Panc1 (cell line): ENCODE data around the gene ANGPTL4. TPM values are rescaled to one million over a fixed set of nuclear protein-coding genes. Genes with fewer than 3 reads are reported as not detected.

Source experiments
- ATAC-seq: fragments of 200-7000 bp; cut with Tn5 transposase; 2 replicates; pipeline ENCODE4 v1.9.1; 2020; ENCODE audit warnings: mild to moderate bottlenecking, moderate library complexity
- BruUV-seq: library from RNA; stranded (reverse); fragments of 400-500 nt; replicated peaks from 2 replicates; lab custom pipeline; 2021; lab: Mats Ljungman, UMichigan
- CTCF ChIA-PET: fragments of 300-600 bp; sonication (Branson Sonifier 250); formaldehyde crosslinking; loops from one replicate; lab custom pipeline; 2022; ENCODE audit warnings: antibody characterized with exemption; lab: Charles Lee
- POLR2A ChIA-PET: fragments of 300-600 bp; sonication (Branson Sonifier 250); formaldehyde crosslinking; loops from one replicate; lab custom pipeline; 2022; ENCODE audit warnings: antibody characterized with exemption; lab: Charles Lee
- DNase-seq: peaks from one replicate; pipeline ENCODE4 v3.0.0-alpha.2; 2010; ENCODE audit warnings: low read depth, low spot score
- H3K27ac ChIP-seq: 2 replicates; pipeline ENCODE4 v1.5.1; 2011; ENCODE audit warnings: mild to moderate bottlenecking, low read length, inconsistent platforms
- H3K27me3 ChIP-seq: fragments of 200-500 bp; sonication (Bioruptor generic); 2 replicates; pipeline ENCODE4 v1.6.0; 2014; ENCODE audit warnings: low read length, inconsistent platforms; ENCODE audit not compliant: control insufficient read depth, insufficient read depth
- H3K36me3 ChIP-seq: fragments of 200-500 bp; sonication (Bioruptor generic); 2 replicates; pipeline ENCODE4 v1.5.1; 2014; ENCODE audit warnings: inconsistent platforms, mild to moderate bottlenecking, low read length, moderate library complexity; ENCODE audit not compliant: control insufficient read depth, insufficient read depth
- H3K4me1 ChIP-seq: 2 replicates; pipeline ENCODE4 v1.5.1; 2011; ENCODE audit warnings: inconsistent platforms, mild to moderate bottlenecking, low read length, moderate library complexity; ENCODE audit not compliant: control insufficient read depth, insufficient read depth
- H3K4me3 ChIP-seq, 2 experiments: 2 replicates each; pipeline ENCODE4 v1.5.1; 2011 to 2012; ENCODE audit warnings: low read depth in 2 of 2, low read length in 2 of 2, mild to moderate bottlenecking in 2 of 2, inconsistent platforms in 1 of 2, moderate library complexity in 1 of 2
- H3K9me3 ChIP-seq: fragments of 200-500 bp; sonication (Bioruptor generic); 2 replicates; pipeline ENCODE4 v1.5.1; 2014; ENCODE audit warnings: low read depth, mild to moderate bottlenecking, inconsistent platforms, low read length, moderate library complexity; ENCODE audit not compliant: control insufficient read depth, insufficient read depth
- POLR2AphosphoS5 ChIP-seq: IDR thresholded peaks from 2 replicates; pipeline ENCODE4 v1.6.1; 2012; ENCODE audit warnings: mild to moderate bottlenecking, low read depth, low read length, moderate library complexity
- REST ChIP-seq, 2 experiments: IDR thresholded peaks; 2 replicates each; pipeline ENCODE4 v1.6.1; 2011 to 2012; ENCODE audit warnings: low read depth in 2 of 2, control low read depth in 1 of 2, low read length in 1 of 2, mild to moderate bottlenecking in 1 of 2, moderate library complexity in 1 of 2; ENCODE audit not compliant: insufficient read depth in 1 of 2
- SIN3A ChIP-seq: IDR thresholded peaks from 2 replicates; pipeline ENCODE4 v1.6.1; 2012; ENCODE audit warnings: low read depth, mild to moderate bottlenecking, low read length, moderate library complexity, borderline replicate concordance; ENCODE audit not compliant: insufficient read depth
- TCF7L2 ChIP-seq: IDR thresholded peaks from 2 replicates; pipeline ENCODE4 v1.6.1; 2011; ENCODE audit warnings: mild to moderate bottlenecking, low read depth, low read length, inconsistent platforms
- in situ Hi-C: cut with HindIII; loops from 2 replicates; pipeline ENCODE4 v1.10.0; 2016; ENCODE audit warnings: low sequenced_read_pairs, low pct_unique_long_range_greater_than_20kb
- intact Hi-C: fragments of 100-400 bp; cut with micrococcal nuclease; formaldehyde crosslinking; loops from one replicate; pipeline ENCODE4 v1.10.0; 2022; ENCODE audit not compliant: unreplicated experiment
- total RNA-seq: library from RNA; stranded (reverse); gene quantifications from one replicate; pipeline ENCODE4 v1.2.1, GENCODE V29; 2021; ENCODE audit not compliant: unreplicated experiment
- TF ChIP-seq, protein P1 (sequence below): fragments of 450-650 bp; IDR thresholded peaks from 2 replicates; pipeline ENCODE4 v1.5.1; 2017; ENCODE audit warnings: mild to moderate bottlenecking

The ANGPTL4 gene
- total RNA-seq, 1 experiment from 2014 or later, result 46.6 TPM

DNA sequence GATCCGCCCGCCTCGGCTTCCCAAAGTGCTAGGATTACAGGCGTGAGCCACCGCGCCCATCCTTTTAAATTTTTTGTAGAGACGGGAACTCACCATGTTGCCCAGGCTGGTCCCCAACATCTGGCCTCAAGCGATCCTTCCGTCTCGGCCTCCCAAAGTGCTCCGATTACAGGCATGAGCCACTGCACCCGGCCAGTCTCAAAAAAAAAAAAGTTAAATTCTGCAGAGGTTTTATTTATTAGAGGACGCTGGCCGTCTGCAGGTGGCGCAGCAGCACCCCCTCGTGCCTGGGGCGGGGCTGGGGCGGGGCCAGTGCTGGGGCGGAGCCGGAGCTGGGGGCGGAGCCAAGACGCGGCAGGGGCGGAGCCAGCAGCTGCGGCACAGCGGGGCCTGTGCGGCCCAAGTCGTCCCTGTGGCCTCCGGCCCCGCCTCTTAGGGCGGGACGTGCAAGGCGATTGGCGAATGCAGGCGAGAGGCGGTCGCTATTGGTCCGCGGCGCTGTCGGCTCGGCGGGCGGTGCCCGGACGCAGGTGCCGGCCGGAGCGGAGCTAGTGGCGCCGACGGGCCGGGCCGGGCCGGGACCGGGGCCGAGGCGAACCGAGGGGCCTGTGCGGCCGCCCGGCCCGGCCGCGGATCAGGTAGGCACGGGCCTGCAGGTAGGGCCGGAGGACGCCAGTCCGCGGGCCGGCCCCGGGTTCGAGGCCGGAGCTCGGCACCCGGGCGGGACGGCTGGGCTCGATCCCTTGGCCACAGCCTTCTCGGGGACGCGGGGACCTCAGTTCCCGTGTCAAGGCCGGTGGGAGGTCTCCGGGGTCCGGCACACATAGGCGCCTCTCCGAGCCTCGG is 49.1 kb downstream of the ANGPTL4 start, which contains the start of gene MARCHF2:
Gene MARCHF2, plus strand, starts transcription at position 523 of the 846 bp plus-strand sequence. CDS start 8,536 bp downstream, outside the sequence.
- intact Hi-C loops, result no loop called here
- no peaks in the 10 kb centered on the region for H3K27me3 ChIP-seq

GRCh38 chr19:8413629-8413995 is 49.7 kb downstream of the ANGPTL4 start:
- POLR2A ChIA-PET, result no interaction called here
- ATAC-seq, result no peak
- H3K27me3 ChIP-seq, result no peaks in the 10 kb centered on the region
- no TSS peak for BruUV-seq
- TF ChIP-seq POLR2AphosphoS5 (no peak), SIN3A (no peak), TCF7L2 (no peak), REST (IDR thresholded peaks at IDR 0.05; ENCODE audit: insufficient read depth in 1 of 2, low read depth in 2 of 2, low read length in 1 of 2) (no peak)
- TF ChIP-seq, protein P1, sequence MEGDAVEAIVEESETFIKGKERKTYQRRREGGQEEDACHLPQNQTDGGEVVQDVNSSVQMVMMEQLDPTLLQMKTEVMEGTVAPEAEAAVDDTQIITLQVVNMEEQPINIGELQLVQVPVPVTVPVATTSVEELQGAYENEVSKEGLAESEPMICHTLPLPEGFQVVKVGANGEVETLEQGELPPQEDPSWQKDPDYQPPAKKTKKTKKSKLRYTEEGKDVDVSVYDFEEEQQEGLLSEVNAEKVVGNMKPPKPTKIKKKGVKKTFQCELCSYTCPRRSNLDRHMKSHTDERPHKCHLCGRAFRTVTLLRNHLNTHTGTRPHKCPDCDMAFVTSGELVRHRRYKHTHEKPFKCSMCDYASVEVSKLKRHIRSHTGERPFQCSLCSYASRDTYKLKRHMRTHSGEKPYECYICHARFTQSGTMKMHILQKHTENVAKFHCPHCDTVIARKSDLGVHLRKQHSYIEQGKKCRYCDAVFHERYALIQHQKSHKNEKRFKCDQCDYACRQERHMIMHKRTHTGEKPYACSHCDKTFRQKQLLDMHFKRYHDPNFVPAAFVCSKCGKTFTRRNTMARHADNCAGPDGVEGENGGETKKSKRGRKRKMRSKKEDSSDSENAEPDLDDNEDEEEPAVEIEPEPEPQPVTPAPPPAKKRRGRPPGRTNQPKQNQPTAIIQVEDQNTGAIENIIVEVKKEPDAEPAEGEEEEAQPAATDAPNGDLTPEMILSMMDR, result no peak
- DNase-seq, result no peak
- H3K9me3 ChIP-seq, result no peaks in the 10 kb centered on the region
- peak overlapping the region; percentile 65 to 67 for H3K4me3 ChIP-seq
- CTCF ChIA-PET, result interaction anchor here (0.7 kb wide), 1 partner anchor 136 kb away, joined by 4 read pairs; no protein-coding TSS in a partner anchor
- in situ Hi-C loops (no loop called here), intact Hi-C loops (no loop called here)
- peak overlapping the region; percentile 66 for H3K27ac ChIP-seq
- H3K4me1 ChIP-seq, result no peaks in the 10 kb centered on the region
- no peaks in the 10 kb centered on the region for H3K36me3 ChIP-seq

More for the DNA sequence above, 49.1 kb downstream of the ANGPTL4 start, which contains the start of gene MARCHF2:
- H3K4me3 ChIP-seq, result peak within 1 kb of the TSS; percentile 65 to 67
- H3K9me3 ChIP-seq, result no peaks in the 10 kb centered on the region
- ATAC-seq, result peak; percentile 100
- H3K36me3 ChIP-seq, result no peaks in the 10 kb centered on the region
- H3K27ac ChIP-seq, result peak within 1 kb of the TSS; percentile 66
- peak; percentile 59 for DNase-seq
- TF ChIP-seq, protein P1, result peak; percentile 87
- no peak for TF ChIP-seq TCF7L2
- no peaks in the 10 kb centered on the region for H3K4me1 ChIP-seq
- no TSS peak for BruUV-seq
- ChIA-PET POLR2A (interaction anchor here (0.7 kb wide), 1 partner anchor 19 kb away, joined by 4 read pairs; no protein-coding TSS in a partner anchor), CTCF (interaction anchor here (0.6 to 1.0 kb wide), 9 partner anchors 9 to 146 kb away, joined by 3 to 9 read pairs (median 5); no protein-coding TSS in a partner anchor)
- in situ Hi-C loops, result no loop called here
